ENCODE measurements around the gene PDZD2.

GRCh38 chr5:31706186-31706585, 67.3 kb downstream of the PDZD2 start:
- TF ChIP-seq POLR2A (IDR thresholded peaks at IDR 0.05; ENCODE audit: low read length), result no peak
- TF ChIP-seq GATA1 (IDR thresholded peaks at IDR 0.05; ENCODE audit: low read depth, low read length), result no peak
